H1 (cell line): ENCODE data around the gene PMM1. TPM values are rescaled to one million over a fixed set of nuclear protein-coding genes. Genes with fewer than 3 reads are reported as not detected.
A peak's percentile ranks its signal among the peaks of the same experiment; 100 is the strongest.

ENCODE experiments used
- CTCF ChIA-PET: fragments of 300-600 bp; sonication (Branson Sonifier 250); formaldehyde crosslinking; loops from one replicate; lab custom pipeline; 2021; ENCODE audit not compliant: partially characterized antibody; lab: Charles Lee
- POLR2A ChIA-PET: fragments of 300-600 bp; sonication (Branson Sonifier 250); formaldehyde crosslinking; loops from one replicate; lab custom pipeline; 2021; ENCODE audit warnings: inconsistent platforms; ENCODE audit not compliant: partially characterized antibody; lab: Charles Lee
- DNase-seq, 2 experiments: peaks; one replicate each; pipeline versions ENCODE4 v3.0.0 to v3.0.0-alpha.2; 2010 to 2022; ENCODE audit warnings: low spot score in 2 of 2, low read depth in 1 of 2, mixed read lengths in 1 of 2
- FAIRE-seq: peaks from 2 replicates; lab custom pipeline; 2011; peaks lifted over from hg19 to GRCh38; lab: Jason Lieb, UNC
- H2AFZ ChIP-seq: 2 replicates; pipeline ENCODE4 v1.8.1; 2012; ENCODE audit warnings: low read length, inconsistent platforms
- H2AK5ac ChIP-seq: 2 replicates; pipeline ENCODE4 v1.6.1; 2013; ENCODE audit warnings: low read depth, low read length
- H2BK120ac ChIP-seq: replicated peaks from 2 replicates; pipeline ENCODE3; 2013; ENCODE audit warnings: low read depth, low read length, inconsistent platforms
- H2BK12ac ChIP-seq: 2 replicates; pipeline ENCODE4 v1.6.1; 2013; ENCODE audit warnings: low read depth, low read length
- H2BK15ac ChIP-seq: 2 replicates; pipeline ENCODE4 v1.6.1; 2013; ENCODE audit warnings: low read length
- H2BK20ac ChIP-seq: 2 replicates; pipeline ENCODE4 v1.6.1; 2013; ENCODE audit warnings: low read length
- H2BK5ac ChIP-seq: 2 replicates; pipeline ENCODE4 v1.6.1; 2013; ENCODE audit warnings: low read depth, low read length
- H3K14ac ChIP-seq: 2 replicates; pipeline ENCODE4 v1.6.1; 2013; ENCODE audit warnings: inconsistent platforms; ENCODE audit not compliant: insufficient read length
- H3K18ac ChIP-seq: 2 replicates; pipeline ENCODE4 v1.6.1; 2013; ENCODE audit warnings: low read length; ENCODE audit errors: extremely low read depth
- H3K23ac ChIP-seq: 2 replicates; pipeline ENCODE4 v1.6.1; 2013; ENCODE audit warnings: inconsistent platforms; ENCODE audit not compliant: insufficient read length
- H3K23me2 ChIP-seq: 2 replicates; pipeline ENCODE4 v1.6.1; 2013; ENCODE audit warnings: low read depth, low read length
- H3K27ac ChIP-seq: 2 replicates; pipeline ENCODE4 v1.6.1; 2011; ENCODE audit warnings: low read depth, low read length, inconsistent platforms
- H3K27me3 ChIP-seq, 4 experiments: replicated peaks in 1 of 4; 1 replicate in 1 of 4; 2 replicates in 3 of 4; pipeline versions ENCODE4 v1.6.1 to v1.8.1; 2011 to 2013; ENCODE audit warnings: low read length in 3 of 4, mild to moderate bottlenecking in 3 of 4, inconsistent platforms in 2 of 4, mixed read lengths in 2 of 4, moderate library complexity in 1 of 4; ENCODE audit not compliant: control insufficient read depth in 3 of 4, insufficient read depth in 3 of 4; ENCODE audit errors: extremely low read depth in 1 of 4
- H3K36me3 ChIP-seq, 4 experiments: 2 replicates each; pipeline versions ENCODE4 v1.6.1 to v1.8.1; 2011 to 2013; ENCODE audit warnings: mild to moderate bottlenecking in 4 of 4, low read length in 3 of 4, moderate library complexity in 2 of 4, control low read depth in 1 of 4, inconsistent platforms in 1 of 4; ENCODE audit not compliant: insufficient read depth in 4 of 4, control insufficient read depth in 2 of 4
- H3K4ac ChIP-seq: replicated peaks from 2 replicates; pipeline ENCODE3; 2013; ENCODE audit warnings: low read length, low read depth, mixed read lengths, inconsistent platforms; ENCODE audit not compliant: insufficient read length
- H3K4me1 ChIP-seq, 4 experiments: replicated peaks in 1 of 4; 1 replicate in 1 of 4; 2 replicates in 3 of 4; pipeline versions ENCODE4 v1.6.1 to v1.8.1; 2011 to 2013; ENCODE audit warnings: low read length in 3 of 4, inconsistent platforms in 2 of 4, mixed read lengths in 1 of 4; ENCODE audit not compliant: insufficient read depth in 4 of 4, control insufficient read depth in 3 of 4
- H3K4me2 ChIP-seq, 2 experiments: 2 replicates each; pipeline versions ENCODE4 v1.6.1 to v1.8.1; 2011 to 2013; ENCODE audit warnings: low read depth in 2 of 2, low read length in 2 of 2, control low read depth in 1 of 2, inconsistent platforms in 1 of 2, mild to moderate bottlenecking in 1 of 2; ENCODE audit not compliant: insufficient read depth in 1 of 2
- H3K4me3 ChIP-seq, 4 experiments: fragments of 200-600, 300-600 bp in 1 of 4; sonication (generic), shearing (Covaris generic), sonication (Bioruptor Twin) in 1 of 4; 2 replicates each; pipeline versions ENCODE4 v1.5.1 to v1.8.1; 2011 to 2016; ENCODE audit warnings: low read length in 4 of 4, low read depth in 3 of 4, control low read depth in 2 of 4, inconsistent platforms in 2 of 4, mild to moderate bottlenecking in 2 of 4, mixed read lengths in 1 of 4, moderate library complexity in 1 of 4; ENCODE audit not compliant: insufficient read depth in 2 of 4; ENCODE audit errors: extremely low read depth in 1 of 4
- H3K56ac ChIP-seq: replicated peaks from 2 replicates; pipeline ENCODE3; 2013; ENCODE audit warnings: low read depth, mild to moderate bottlenecking, mixed read lengths, low read length, inconsistent platforms; ENCODE audit not compliant: insufficient read length
- H3K79me1 ChIP-seq: 2 replicates; pipeline ENCODE4 v1.6.1; 2013; ENCODE audit warnings: low read depth, low read length, control low read depth
- H3K79me2 ChIP-seq, 2 experiments: 2 replicates each; pipeline versions ENCODE4 v1.6.1 to v1.8.1; 2012 to 2013; ENCODE audit warnings: low read length in 2 of 2, mild to moderate bottlenecking in 2 of 2, inconsistent platforms in 1 of 2; ENCODE audit not compliant: insufficient read depth in 2 of 2, control insufficient read depth in 1 of 2
- H3K9ac ChIP-seq, 4 experiments: replicated peaks in 1 of 4; 1 replicate in 1 of 4; 2 replicates in 3 of 4; pipeline versions ENCODE4 v1.6.1 to v1.8.1; 2011 to 2013; ENCODE audit warnings: low read depth in 3 of 4, low read length in 3 of 4, control low read depth in 2 of 4, mild to moderate bottlenecking in 2 of 4, moderate library complexity in 2 of 4, inconsistent platforms in 1 of 4; ENCODE audit errors: extremely low read depth in 1 of 4
- H3K9me3 ChIP-seq, 2 experiments: 2 replicates each; pipeline versions ENCODE4 v1.6.1 to v1.8.1; 2012 to 2013; ENCODE audit warnings: mild to moderate bottlenecking in 2 of 2, moderate library complexity in 2 of 2, control low read depth in 1 of 2, inconsistent platforms in 1 of 2, low read depth in 1 of 2, low read length in 1 of 2, mixed read lengths in 1 of 2; ENCODE audit not compliant: insufficient read depth in 2 of 2
- H4K20me1 ChIP-seq, 2 experiments: replicated peaks in 1 of 2; 2 replicates each; pipeline versions ENCODE3 to v1.8.1; 2011 to 2013; ENCODE audit warnings: inconsistent platforms in 2 of 2, low read length in 2 of 2, mild to moderate bottlenecking in 1 of 2; ENCODE audit not compliant: insufficient read depth in 2 of 2, control insufficient read depth in 1 of 2
- H4K5ac ChIP-seq: 2 replicates; pipeline ENCODE4 v1.6.1; 2013; ENCODE audit warnings: low read length, low read depth, mixed read lengths, inconsistent platforms; ENCODE audit not compliant: insufficient read length
- H4K8ac ChIP-seq: 2 replicates; pipeline ENCODE4 v1.8.0; 2013; ENCODE audit warnings: mild to moderate bottlenecking, moderate library complexity, low read length, inconsistent platforms; ENCODE audit not compliant: insufficient read depth; ENCODE audit errors: extremely low read depth
- H4K91ac ChIP-seq: replicated peaks from 2 replicates; pipeline ENCODE3; 2013; ENCODE audit warnings: low read length, mixed read lengths, inconsistent platforms; ENCODE audit not compliant: insufficient read length
- CEBPB ChIP-seq: IDR thresholded peaks from 2 replicates; pipeline ENCODE4 v1.6.1; 2012; ENCODE audit warnings: low read depth, low read length
- POLR2A ChIP-seq, 2 experiments: IDR thresholded peaks; 1 replicate in 1 of 2; 2 replicates in 1 of 2; pipeline ENCODE4 v1.6.1; 2011; ENCODE audit warnings: low read depth in 2 of 2, low read length in 2 of 2, mild to moderate bottlenecking in 2 of 2; ENCODE audit errors: control extremely low read depth in 1 of 2
- POLR2AphosphoS5 ChIP-seq: IDR thresholded peaks from 2 replicates; pipeline ENCODE4 v1.6.1; 2011; ENCODE audit warnings: low read depth, low read length
- TBP ChIP-seq: IDR thresholded peaks from 2 replicates; pipeline ENCODE4 v1.6.1; 2011; ENCODE audit warnings: low read depth, low read length, improper control_type of control experiment
- TCF12 ChIP-seq: IDR thresholded peaks from 2 replicates; pipeline ENCODE4 v1.6.1; 2011; ENCODE audit warnings: low read depth, mild to moderate bottlenecking, low read length
- YY1 ChIP-seq: IDR thresholded peaks from 2 replicates; pipeline ENCODE4 v1.6.1; 2011; ENCODE audit warnings: low read depth, mild to moderate bottlenecking, low read length
- WGBS, 2 experiments: shearing (Covaris generic) in 1 of 2; methylation state at CpG; one replicate each; pipeline versions ENCODE4 v1.1.6 to v1.1.7; 2013 to 2015; ENCODE audit warnings: low lambda C conversion rate in 2 of 2, mixed read lengths in 2 of 2, inconsistent platforms in 1 of 2, low coverage in 1 of 2, missing lambda C conversion rate in 1 of 2; ENCODE audit not compliant: insufficient replicate concordance in 2 of 2, insufficient coverage in 1 of 2, insufficient read length in 1 of 2; ENCODE audit errors: extremely low coverage in 1 of 2, missing lambda C conversion rate in 1 of 2; 5-methylcytosine and 5-hydroxymethylcytosine counted together
- long read RNA-seq, 2 experiments: library from RNA in 1 of 2; library from capped mRNA in 1 of 2; stranded (forward); transcript quantifications; one replicate each; pipeline ENCODE4 v2.0.0, GENCODE V29; 2021; ENCODE audit warnings: inconsistent platforms in 1 of 2
- polyA minus RNA-seq, 3 experiments: library from RNA; depleted of rRNA, polyadenylated mRNA; stranded (reverse); fragments of >200 nt; gene quantifications; 1 replicate in 2 of 3; 2 replicates in 1 of 3; pipeline ENCODE4 v1.2.3, GENCODE V29; 2011
- polyA plus RNA-seq, 7 experiments: library from polyadenylated mRNA; depleted of rRNA in 3 of 7; stranded (reverse) in 5 of 7; unstranded in 2 of 7; fragments of >200 nt in 5 of 7; fragments of 200-250 nt in 2 of 7; gene quantifications; 1 replicate in 5 of 7; 2 replicates in 1 of 7; 4 replicates in 1 of 7; pipeline versions ENCODE4 v1.2.1 to v1.2.3, GENCODE V29; 2011 to 2013; ENCODE audit warnings: missing spikeins in 2 of 7, mixed read lengths in 2 of 7
- total RNA-seq: library from RNA; stranded (reverse); fragmentation: NEBNext Ultra II Directional; extraction: Animal tissue kit (Norgen Biotek cat#: 25700); gene quantifications from 2 replicates; pipeline ENCODE4 v1.2.1, GENCODE V29; 2021
- TF ChIP-seq, protein P1 (sequence below): IDR thresholded peaks from 2 replicates; pipeline ENCODE4 v1.6.1; 2012; ENCODE audit warnings: inconsistent platforms

PMM1 gene
- total RNA-seq = 10.8 and 11.3 TPM in 2 replicates
- polyA plus RNA-seq (2011; rRNA removed) = 20.0 and 27.3 TPM in 2 replicates
- 26.5 TPM for polyA plus RNA-seq (2011; cell fraction: cytosol; rRNA removed)
- 26.4 TPM for polyA plus RNA-seq (2011; cell fraction: nucleus; rRNA removed)
- polyA plus RNA-seq (2012, experiment 1 of 2) = 13.1 to 20.0 TPM (median 18.0 TPM) in 4 replicates
- polyA plus RNA-seq (2012, experiment 2 of 2) = 19.2 TPM
- 9.3 TPM for polyA plus RNA-seq (2013, experiment 1 of 2)
- polyA plus RNA-seq (2013, experiment 2 of 2) = 8.9 TPM
- polyA minus RNA-seq (2011; rRNA and poly(A)+ RNA removed) = 6.1 and 10.0 TPM in 2 replicates
- polyA minus RNA-seq (2011; cell fraction: cytosol; rRNA and poly(A)+ RNA removed) = 7.9 TPM
- polyA minus RNA-seq (2011; cell fraction: nucleus; rRNA and poly(A)+ RNA removed) = 7.9 TPM
- long read RNA-seq, experiment 1, partial matches to known transcripts = 4 of 14 reads
- long read RNA-seq, experiment 1, other reads (novel, unspliced or antisense) = 5 of 14 reads
- long read RNA-seq, experiment 2, transcript PMM1-201 (8 exons, 1,298 nt) = major isoform, 15 of 19 reads
- long read RNA-seq, experiment 2, partial matches to known transcripts = 1 of 19 reads
- long read RNA-seq, experiment 2, other reads (novel, unspliced or antisense) = 3 of 19 reads

DNA sequence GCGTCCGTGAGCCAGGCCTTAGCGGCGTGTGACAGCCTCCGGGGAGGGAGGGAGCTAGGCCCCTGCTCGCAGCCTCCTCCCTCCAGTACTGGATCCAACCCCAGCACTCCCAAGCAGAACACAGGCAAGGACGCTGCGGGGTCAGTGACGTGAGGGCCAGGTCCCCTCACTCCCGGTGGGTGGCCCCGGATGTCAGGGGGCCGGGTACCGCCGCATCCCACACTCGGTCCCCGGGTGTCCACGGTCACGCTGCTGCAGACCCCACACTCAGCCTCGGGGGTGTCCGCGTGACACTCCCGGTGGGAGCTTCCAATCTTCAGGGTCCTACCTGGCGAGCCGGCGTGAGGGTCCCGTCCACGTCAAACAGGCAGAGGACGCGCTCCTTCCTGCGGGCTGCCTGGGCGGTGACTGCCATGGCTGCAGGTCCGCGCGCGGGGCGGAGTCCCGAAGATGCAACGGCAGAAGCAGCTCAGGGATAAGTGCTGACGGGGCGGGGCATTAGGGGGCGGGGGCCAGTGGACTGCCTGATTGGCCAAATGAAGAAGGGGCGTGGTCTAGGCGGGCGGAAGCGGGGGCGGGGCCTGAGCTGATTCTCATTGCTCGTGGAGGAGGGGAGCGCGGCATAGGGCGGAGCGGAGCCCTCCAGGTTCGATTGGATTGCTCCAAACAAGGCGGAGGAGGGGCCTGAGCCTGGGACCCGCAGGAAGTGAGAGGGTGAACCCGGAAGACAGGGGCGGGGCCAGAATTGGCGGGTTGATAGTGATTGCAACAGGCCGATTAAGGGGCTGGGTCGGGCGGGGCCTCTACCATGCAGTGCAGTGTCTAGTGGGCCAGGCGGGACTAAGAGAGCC is at the start of gene PMM1:
PMM1 (minus strand) TSS at position 450 of the 851 bp plus-strand sequence; CDS start at position 415, 35 bp downstream.
- Histone ChIP-seq H4K91ac (peak within 1 kb of the TSS; percentile 42), H3K14ac (no peak within 1 kb of the TSS), H3K27ac (no peak within 1 kb of the TSS; the same call in 1 of the 2 replicates), H3K36me3 (no peaks in the 10 kb centered on the region), H3K4me1 (peaks cover 0 to 8% (median 4%) of the 10 kb centered on the region in 4 experiments; a peak in 4 of 7 replicates), H3K27me3 (no peaks in the 10 kb centered on the region), H3K18ac (peak within 1 kb of the TSS; percentile 48), H2AK5ac (0 out of 2 replicates have a peak within 1 kb of the TSS, but pooled peaks have one; percentile 39), H2BK5ac (peak within 1 kb of the TSS; percentile 77; the same call in 1 of the 2 replicates), H2AFZ (peak within 1 kb of the TSS; percentile 60; the same call in 1 of the 2 replicates), H4K8ac (peak within 1 kb of the TSS; percentile 96; the same call in 1 of the 2 replicates), H3K23ac (no peak within 1 kb of the TSS), H3K9ac (peak within 1 kb of the TSS; percentile 56 to 78 (median 60); a peak in 6 of 7 replicates), H4K5ac (no peak within 1 kb of the TSS), H3K4ac (peak within 1 kb of the TSS; percentile 47), H2BK20ac (no peak within 1 kb of the TSS), H3K79me1 (no peaks in the 10 kb centered on the region), H3K4me3 (peak within 1 kb of the TSS; percentile 74 to 87 (median 82)), H3K56ac (no peak within 1 kb of the TSS), H4K20me1 (no peaks in the 10 kb centered on the region), H3K79me2 (no peaks in the 10 kb centered on the region), H3K9me3 (peaks cover 0 to 3% of the 10 kb centered on the region in 2 experiments; a peak in 1 of 4 replicates), H2BK120ac (no peak within 1 kb of the TSS), H3K23me2 (peaks cover 6% of the 10 kb centered on the region; the same call in 1 of the 2 replicates), H3K4me2 (peak within 1 kb of the TSS; percentile 85 to 91), H2BK15ac (peak within 1 kb of the TSS; percentile 72; the same call in 1 of the 2 replicates), H2BK12ac (peak within 1 kb of the TSS; percentile 39; the same call in 1 of the 2 replicates)
- WGBS, 2 experiments = 3% methylated on average over 50 of the region's 61 CpGs; no CpG with 5 or more reads in 1 of the 2 experiments
- DNase-seq = peak; percentile 100
- POLR2A ChIA-PET = interaction anchor here (0.8 to 4.2 kb wide), 31 partner anchors 8 to 304 kb away, joined by 3 to 42 read pairs (median 4); partner anchors contain the start of genes CSDC2, RANGAP1, TEF and TOB2
- CTCF ChIA-PET = interaction anchor here (0.5 to 8.0 kb wide), 9 partner anchors 8 to 186 kb away, joined by 3 to 63 read pairs (median 4); no protein-coding TSS in a partner anchor
- FAIRE-seq = no peak
- TF ChIP-seq POLR2A (IDR thresholded peaks at IDR 0.05; ENCODE audit: control extremely low read depth in 1 of 2, low read depth in 2 of 2, low read length in 2 of 2) (peak in 1 of 2 experiments; percentile 55; a peak in 2 of 3 replicates), CEBPB (peak; percentile 89), TCF12 (no peak), TBP (peak; percentile 42), YY1 (peak; percentile 34; the same call in 1 of the 2 replicates), POLR2AphosphoS5 (peak; percentile 87)
- TF ChIP-seq, protein P1, sequence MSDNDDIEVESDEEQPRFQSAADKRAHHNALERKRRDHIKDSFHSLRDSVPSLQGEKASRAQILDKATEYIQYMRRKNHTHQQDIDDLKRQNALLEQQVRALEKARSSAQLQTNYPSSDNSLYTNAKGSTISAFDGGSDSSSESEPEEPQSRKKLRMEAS = 0 out of 2 replicates have a peak, but pooled peaks have one; percentile 5
